Heart left ventricle (tissue), 13 donors: ENCODE results near the gene SLC38A10.
A peak's percentile ranks its signal among the peaks of the same experiment; 100 is the strongest.

ENCODE experiments used
- CTCF ChIP-seq, 12 donors: fragments of 200-600 bp; sonication (generic) in 4 of 12; IDR thresholded peaks; one replicate each; pipeline versions ENCODE4 v1.5.0 to v1.8.0; 2018 to 2022; ENCODE audit warnings: antibody characterized with exemption in 12 of 12, mild to moderate bottlenecking in 5 of 12
- POLR2A ChIP-seq, 2 donors: fragments of 450-650 bp; IDR thresholded peaks; one replicate each; pipeline ENCODE4 v1.6.1; 2017; ENCODE audit warnings: antibody characterized with exemption in 2 of 2, mild to moderate bottlenecking in 2 of 2, moderate library complexity in 2 of 2
- donor health status: ischemic (EF 13 %, LVEDD 7.1; RV severe dilation, severe dysfunction).
- donor health status: DM: no; HTN: yes; CAD: no.
- donor health status: DM: no; HTN: no; CAD: no.
- donor health status: ischemic (EF 25% LVEDD 6.9; RV normal size, moderate dysfunction).
- donor health status: ischemic (EF 25% LVEDD 5.7; RV mildly dilated, moderate dysfunction).
- donor health status: ischemic (EF 35%, LVEDD 5.7; RV mildly dilated, moderate dysfunction).
- donor health status: nonischemic (EF 11% LVEDD 7.7; RV severe dilation, severe dysfunction).
- donor health status: DM: yes; HTN: yes; CAD: no.
- donor health status: PGD.
- donor health status: ischemic (EF 29% LVEDD 5.4; RV normal size, mild dysfunction).
- donor health status: nonischemic (EF 23%, LVEDD 6.1; RV moderate dilation, normal function).

- peak in 11 of 12 donors; percentile 36 to 65 (median 48) for TF ChIP-seq CTCF (IDR thresholded peaks at IDR 0.05)
- peak in 1 of 2 donors; percentile 67 for TF ChIP-seq POLR2A (IDR thresholded peaks at IDR 0.05)
These were observed 14.2 kb upstream of the SLC38A10 start for GRCh38 chr17:81309140-81309858.
